ENCODE results near the gene RELN.

RELN gene

DNA sequence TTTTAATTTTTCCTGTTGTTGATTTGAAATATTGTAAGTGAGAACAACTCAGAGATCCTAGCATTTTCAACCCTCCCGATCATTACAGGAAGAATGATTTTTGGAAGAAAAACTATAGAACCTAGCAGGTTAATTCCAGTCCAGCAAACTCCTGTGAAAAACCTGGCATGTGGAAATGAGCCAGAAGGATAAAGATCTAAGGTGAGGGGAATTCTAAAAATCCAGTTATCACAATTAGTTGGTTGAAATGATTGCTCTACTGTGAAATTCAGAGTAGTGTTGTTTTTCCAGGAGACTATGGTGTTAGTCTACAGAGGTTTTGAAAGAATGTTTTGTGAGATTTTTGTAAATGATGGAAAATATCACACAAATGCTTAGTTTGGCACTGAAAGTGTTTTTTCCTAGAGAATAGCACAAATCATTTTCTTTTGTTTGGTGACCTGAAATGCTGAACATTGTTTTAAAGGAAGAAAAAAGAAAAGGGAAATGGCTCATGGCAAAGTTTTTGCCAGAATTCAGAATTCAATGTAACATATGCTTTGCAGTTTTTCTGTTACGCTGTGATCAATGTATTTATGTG lies 391.0 kb downstream of the RELN start:
- H3K27ac ChIP-seq = no peak overlapping the region
- TF ChIP-seq, protein P1, sequence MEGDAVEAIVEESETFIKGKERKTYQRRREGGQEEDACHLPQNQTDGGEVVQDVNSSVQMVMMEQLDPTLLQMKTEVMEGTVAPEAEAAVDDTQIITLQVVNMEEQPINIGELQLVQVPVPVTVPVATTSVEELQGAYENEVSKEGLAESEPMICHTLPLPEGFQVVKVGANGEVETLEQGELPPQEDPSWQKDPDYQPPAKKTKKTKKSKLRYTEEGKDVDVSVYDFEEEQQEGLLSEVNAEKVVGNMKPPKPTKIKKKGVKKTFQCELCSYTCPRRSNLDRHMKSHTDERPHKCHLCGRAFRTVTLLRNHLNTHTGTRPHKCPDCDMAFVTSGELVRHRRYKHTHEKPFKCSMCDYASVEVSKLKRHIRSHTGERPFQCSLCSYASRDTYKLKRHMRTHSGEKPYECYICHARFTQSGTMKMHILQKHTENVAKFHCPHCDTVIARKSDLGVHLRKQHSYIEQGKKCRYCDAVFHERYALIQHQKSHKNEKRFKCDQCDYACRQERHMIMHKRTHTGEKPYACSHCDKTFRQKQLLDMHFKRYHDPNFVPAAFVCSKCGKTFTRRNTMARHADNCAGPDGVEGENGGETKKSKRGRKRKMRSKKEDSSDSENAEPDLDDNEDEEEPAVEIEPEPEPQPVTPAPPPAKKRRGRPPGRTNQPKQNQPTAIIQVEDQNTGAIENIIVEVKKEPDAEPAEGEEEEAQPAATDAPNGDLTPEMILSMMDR (IDR thresholded peaks at IDR 0.05) = no peak

DNA sequence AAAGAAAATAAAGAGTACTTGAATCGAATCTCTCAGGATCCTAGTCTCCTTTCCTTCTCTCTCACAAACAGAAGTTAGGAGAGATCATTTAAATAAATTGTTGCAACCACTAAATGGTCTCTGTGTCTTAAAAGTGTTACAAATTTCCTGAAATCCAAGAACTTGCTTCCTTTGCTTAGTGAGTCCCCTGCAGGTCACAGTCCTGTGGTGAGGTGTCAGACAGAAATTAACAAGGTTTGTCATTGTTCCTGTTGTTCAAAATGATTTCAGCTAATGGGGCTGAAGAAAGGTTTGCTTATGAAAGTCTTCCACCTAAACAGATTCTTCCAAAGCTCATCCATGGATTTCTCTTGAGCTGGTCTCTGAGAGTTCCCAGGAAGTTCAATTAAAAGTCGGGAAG lies 391.9 kb downstream of the RELN start:
- H3K27ac ChIP-seq = no peak overlapping the region
- no peak for TF ChIP-seq ZFX (IDR thresholded peaks at IDR 0.05; ENCODE audit: borderline replicate concordance)
- TF ChIP-seq, protein P1 (IDR thresholded peaks at IDR 0.05) = no peak

DNA sequence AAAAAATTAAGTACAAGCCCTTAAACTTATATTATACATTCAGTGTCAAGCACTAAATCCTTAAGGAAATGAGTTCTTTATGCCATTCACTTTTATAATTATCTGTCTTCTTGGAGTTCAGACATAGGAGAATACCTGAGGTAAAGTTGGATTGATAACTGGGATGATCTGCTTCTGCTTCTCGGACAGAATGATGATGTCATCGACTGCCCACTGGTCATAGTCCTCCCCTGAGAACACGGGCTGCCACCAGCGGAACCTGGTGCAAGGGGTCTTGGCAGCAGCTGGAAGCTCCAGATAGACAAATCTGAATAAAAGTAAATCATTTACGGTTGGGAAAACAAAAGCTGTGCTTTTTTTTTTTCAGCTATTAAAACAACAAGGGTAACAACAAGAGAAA lies 395.3 kb downstream of the RELN start:
- peak overlapping the region; percentile 14 for H3K27ac ChIP-seq
- TF ChIP-seq ZFX (IDR thresholded peaks at IDR 0.05; ENCODE audit: borderline replicate concordance) = no peak
- TF ChIP-seq, protein P1 (IDR thresholded peaks at IDR 0.05) = no peak

DNA sequence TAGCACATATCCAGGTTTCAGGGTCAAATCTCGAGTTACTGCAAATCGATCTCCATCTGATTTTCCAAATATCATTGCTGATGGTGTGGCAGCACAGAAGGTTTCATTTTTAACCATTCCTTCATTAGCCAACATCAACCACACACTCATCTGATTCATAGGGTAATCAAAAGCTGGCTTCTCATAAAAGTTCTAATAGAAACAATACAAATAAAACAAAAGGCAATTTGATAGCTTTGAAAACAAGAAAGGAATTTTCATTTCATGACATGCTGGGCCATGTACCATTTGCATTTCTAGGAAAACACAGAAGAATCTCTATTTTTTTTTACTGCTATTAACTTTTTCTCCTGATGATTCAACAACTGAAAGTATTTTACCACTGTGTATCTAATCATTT lies 395.8 kb downstream of the RELN start:
- peak overlapping the region; percentile 14 for H3K27ac ChIP-seq
- TF ChIP-seq ZFX (IDR thresholded peaks at IDR 0.05; ENCODE audit: borderline replicate concordance) = no peak
- TF ChIP-seq, protein P1 (IDR thresholded peaks at IDR 0.05) = no peak

DNA sequence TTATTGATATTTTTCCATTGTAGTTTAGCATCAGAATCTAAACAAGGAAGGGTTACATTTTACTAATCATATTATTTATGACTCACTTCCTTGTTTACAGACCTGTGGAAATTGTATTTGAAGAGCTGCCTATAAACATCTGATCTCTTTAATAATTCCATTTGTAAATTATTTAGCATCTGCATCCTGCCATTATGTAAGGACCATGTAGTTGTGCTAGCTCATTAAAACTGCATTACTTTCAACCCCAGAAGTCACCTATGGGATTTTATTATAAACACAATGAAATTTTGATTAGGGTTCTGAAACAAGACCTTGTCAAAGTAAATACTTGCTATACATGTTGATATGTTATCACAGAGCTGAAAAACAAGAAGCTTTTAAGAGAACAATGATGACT lies 396.6 kb downstream of the RELN start:
- TF ChIP-seq ZFX (IDR thresholded peaks at IDR 0.05; ENCODE audit: borderline replicate concordance) = no peak
- TF ChIP-seq, protein P1 (IDR thresholded peaks at IDR 0.05) = no peak
- peak overlapping the region; percentile 14 for H3K27ac ChIP-seq

DNA sequence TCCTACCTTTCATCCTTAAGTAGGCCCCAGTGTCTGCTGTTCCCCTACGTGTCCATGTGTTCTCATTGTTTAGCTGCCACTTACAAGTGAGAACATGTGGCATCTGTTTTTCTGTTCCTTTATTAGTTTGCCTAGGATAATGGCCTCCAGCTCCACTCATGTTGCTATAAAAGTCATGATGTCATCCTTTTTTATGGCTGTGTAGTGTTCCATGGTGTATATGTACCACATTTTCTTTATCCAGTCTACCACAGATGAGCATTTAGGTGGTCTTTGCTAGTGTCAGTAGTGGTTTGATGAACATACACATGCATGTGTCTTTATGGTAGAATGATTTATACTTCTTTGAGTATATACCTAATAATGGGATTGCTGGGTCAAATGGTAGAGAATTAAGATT lies 397.3 kb downstream of the RELN start:
- no peak overlapping the region for H3K27ac ChIP-seq
- TF ChIP-seq ZFX (IDR thresholded peaks at IDR 0.05; ENCODE audit: borderline replicate concordance) = no peak
- TF ChIP-seq, protein P1 (IDR thresholded peaks at IDR 0.05) = no peak

DNA sequence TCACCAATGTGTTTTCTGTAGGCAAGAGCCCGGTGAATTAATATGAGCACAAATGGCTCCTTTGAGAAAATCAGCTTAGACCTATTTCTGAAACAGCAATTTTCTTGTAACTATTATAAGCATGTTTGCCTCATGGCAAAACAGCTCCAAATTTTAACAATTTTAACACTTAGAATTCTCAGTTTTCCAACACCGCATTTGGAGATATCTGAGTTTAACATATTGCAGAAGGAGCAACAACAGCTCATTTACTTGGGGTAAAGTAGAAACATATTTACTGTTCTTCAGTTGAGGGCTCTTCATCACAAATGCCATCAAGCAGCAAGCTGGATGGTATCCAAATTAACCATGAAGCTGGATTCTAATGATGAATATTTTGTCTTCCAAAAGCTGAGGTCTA lies 409.4 kb downstream of the RELN start:
- no peak for TF ChIP-seq ZFX (IDR thresholded peaks at IDR 0.05; ENCODE audit: borderline replicate concordance)
- TF ChIP-seq, protein P1 (IDR thresholded peaks at IDR 0.05) = no peak
- no peak overlapping the region for H3K27ac ChIP-seq

All from 22Rv1 (cell line).